Chondrocyte (in vitro differentiated cells): Measurements from ENCODE around the gene TRIM17. TPM values are rescaled to one million over a fixed set of nuclear protein-coding genes. Genes with fewer than 3 reads are reported as not detected.

Source experiments
- DNase-seq: peaks from one replicate; pipeline ENCODE4 v3.0.0; 2021; ENCODE audit warnings: mixed read lengths, low spot score
- H3K27ac Mint-ChIP-seq: one replicate; pipeline ENCODE4 v1.8.0; 2021; ENCODE audit warnings: mild to moderate bottlenecking, moderate library complexity, mixed read lengths; ENCODE audit not compliant: unreplicated experiment
- H3K27me3 Mint-ChIP-seq: 2 replicates; pipeline ENCODE4 v1.8.0; 2021; ENCODE audit warnings: low read depth, mixed read lengths
- H3K36me3 Mint-ChIP-seq: 2 replicates; pipeline ENCODE4 v1.8.0; 2021; ENCODE audit warnings: low read depth, mixed read lengths
- H3K4me1 Mint-ChIP-seq: 2 replicates; pipeline ENCODE4 v1.8.0; 2021; ENCODE audit warnings: low read depth, mild to moderate bottlenecking, mixed read lengths
- H3K4me3 Mint-ChIP-seq: one replicate; pipeline ENCODE4 v1.8.0; 2021; ENCODE audit warnings: mild to moderate bottlenecking, moderate library complexity, mixed read lengths; ENCODE audit not compliant: unreplicated experiment
- H3K9me3 Mint-ChIP-seq: 2 replicates; pipeline ENCODE4 v1.8.0; 2021; ENCODE audit warnings: low read depth, mixed read lengths
- total RNA-seq: library from RNA; stranded (reverse); gene quantifications from 3 replicates; pipeline ENCODE4 v1.2.1, GENCODE V29; 2021
- TF ChIP-seq, protein P1 (sequence below): fragments of 200-600 bp; sonication (generic); IDR thresholded peaks from 2 replicates; pipeline ENCODE4 v1.5.0; 2021; ENCODE audit warnings: antibody characterized with exemption, mild to moderate bottlenecking, moderate library complexity

Gene TRIM17
- total RNA-seq, 1 donor from 2014 or later = 0.35 TPM

- TF ChIP-seq, protein P1, sequence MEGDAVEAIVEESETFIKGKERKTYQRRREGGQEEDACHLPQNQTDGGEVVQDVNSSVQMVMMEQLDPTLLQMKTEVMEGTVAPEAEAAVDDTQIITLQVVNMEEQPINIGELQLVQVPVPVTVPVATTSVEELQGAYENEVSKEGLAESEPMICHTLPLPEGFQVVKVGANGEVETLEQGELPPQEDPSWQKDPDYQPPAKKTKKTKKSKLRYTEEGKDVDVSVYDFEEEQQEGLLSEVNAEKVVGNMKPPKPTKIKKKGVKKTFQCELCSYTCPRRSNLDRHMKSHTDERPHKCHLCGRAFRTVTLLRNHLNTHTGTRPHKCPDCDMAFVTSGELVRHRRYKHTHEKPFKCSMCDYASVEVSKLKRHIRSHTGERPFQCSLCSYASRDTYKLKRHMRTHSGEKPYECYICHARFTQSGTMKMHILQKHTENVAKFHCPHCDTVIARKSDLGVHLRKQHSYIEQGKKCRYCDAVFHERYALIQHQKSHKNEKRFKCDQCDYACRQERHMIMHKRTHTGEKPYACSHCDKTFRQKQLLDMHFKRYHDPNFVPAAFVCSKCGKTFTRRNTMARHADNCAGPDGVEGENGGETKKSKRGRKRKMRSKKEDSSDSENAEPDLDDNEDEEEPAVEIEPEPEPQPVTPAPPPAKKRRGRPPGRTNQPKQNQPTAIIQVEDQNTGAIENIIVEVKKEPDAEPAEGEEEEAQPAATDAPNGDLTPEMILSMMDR = no peak
- Mint-ChIP-seq H3K4me1 (peaks cover 14% of the 10 kb centered on the region), H3K36me3 (no peaks in the 10 kb centered on the region), H3K4me3 (peak overlapping the region; percentile 71), H3K27ac (peak overlapping the region; percentile 12), H3K9me3 (no peaks in the 10 kb centered on the region), H3K27me3 (peaks cover 29% of the 10 kb centered on the region)
- DNase-seq = no peak
These were observed 29.4 kb upstream of the TRIM17 start for GRCh38 chr1:228445843-228446650.

DNA sequence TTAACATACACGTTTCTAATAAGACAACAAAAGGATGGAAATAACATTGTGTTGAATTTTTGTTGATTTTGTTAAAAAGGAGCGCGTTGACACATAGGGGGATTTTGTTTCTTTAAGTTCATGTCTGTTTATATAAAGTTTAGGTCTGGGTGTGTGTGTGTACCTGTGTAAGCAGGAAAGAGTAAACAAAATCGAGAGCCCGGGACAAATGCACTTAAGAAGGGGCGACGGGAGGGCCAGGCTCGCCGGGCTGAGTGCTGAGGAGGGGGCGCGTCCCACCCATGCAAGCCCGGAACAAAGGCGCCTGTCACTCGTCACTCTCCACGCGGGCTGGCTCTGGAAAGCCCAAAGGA, 28.8 kb upstream of the TRIM17 start:
- Mint-ChIP-seq H3K27me3 (peaks cover 34% of the 10 kb centered on the region), H3K27ac (peak overlapping the region; percentile 12), H3K9me3 (no peaks in the 10 kb centered on the region), H3K4me1 (peaks cover 14% of the 10 kb centered on the region), H3K4me3 (peak overlapping the region; percentile 71), H3K36me3 (no peaks in the 10 kb centered on the region)
- DNase-seq = no peak
- TF ChIP-seq, protein P1 = no peak

DNA sequence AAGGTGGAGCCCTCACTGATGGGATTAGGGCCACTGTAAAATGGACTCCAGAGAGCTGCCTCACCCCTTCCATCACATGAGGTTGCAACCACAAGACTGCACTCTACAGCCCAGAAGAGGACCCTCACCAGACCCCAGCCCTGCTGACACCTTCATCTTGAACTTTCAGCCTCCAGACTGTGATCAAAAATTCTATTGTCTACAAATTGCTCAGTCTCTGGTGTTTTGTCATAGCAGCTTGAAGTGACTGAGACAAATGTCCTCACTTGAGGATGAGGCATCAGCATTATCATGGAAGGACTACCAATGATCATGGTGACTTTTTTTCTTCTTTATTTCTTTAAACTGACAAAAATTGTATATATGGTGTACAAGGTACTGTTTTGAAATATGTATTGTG, 26.7 kb upstream of the TRIM17 start:
- no peak overlapping the region for H3K4me3 Mint-ChIP-seq
- no peaks in the 10 kb centered on the region for H3K9me3 Mint-ChIP-seq
- H3K27me3 Mint-ChIP-seq = peaks cover 44% of the 10 kb centered on the region
- H3K27ac Mint-ChIP-seq = no peak overlapping the region
- TF ChIP-seq, protein P1 = no peak
- no peak for DNase-seq
- H3K36me3 Mint-ChIP-seq = no peaks in the 10 kb centered on the region
- H3K4me1 Mint-ChIP-seq = peaks cover 14% of the 10 kb centered on the region

- DNase-seq = no peak
- Mint-ChIP-seq H3K36me3 (no peaks in the 10 kb centered on the region), H3K4me3 (no peak overlapping the region), H3K27me3 (peaks cover 43% of the 10 kb centered on the region), H3K4me1 (peaks cover 10% of the 10 kb centered on the region), H3K27ac (no peak overlapping the region), H3K9me3 (no peaks in the 10 kb centered on the region)
- TF ChIP-seq, protein P1 = no peak
These were observed 24.3 kb upstream of the TRIM17 start for GRCh38 chr1:228440761-228441500.

GRCh38 chr1:228438266-228438665, 21.6 kb upstream of the TRIM17 start:
- TF ChIP-seq, protein P1 = no peak
- no peak overlapping the region for H3K27ac Mint-ChIP-seq
- H3K4me3 Mint-ChIP-seq = no peak overlapping the region
- no peaks in the 10 kb centered on the region for H3K4me1 Mint-ChIP-seq
- no peak for DNase-seq
- no peaks in the 10 kb centered on the region for H3K9me3 Mint-ChIP-seq
- H3K27me3 Mint-ChIP-seq = peaks cover 29% of the 10 kb centered on the region
- H3K36me3 Mint-ChIP-seq = no peaks in the 10 kb centered on the region
